Uterus (tissue), 4 donors: Measurements from ENCODE around the gene NIM1K. TPM values are rescaled to one million over a fixed set of nuclear protein-coding genes. Genes with fewer than 3 reads are reported as not detected.
"Not testable (repeated sequence)": the region's sequence is repeated elsewhere in the genome, so short reads cannot be mapped to it uniquely, and the experiment has no call there.

ENCODE experiments used
- DNase-seq, 2 donors: peaks; one replicate each; pipeline ENCODE4 v3.0.0-alpha.2; 2019 to 2020
- H3K27ac ChIP-seq, 2 donors: fragments of 200-600 bp; sonication (generic); 1 replicate in 1 of 2; 2 replicates in 1 of 2; pipeline ENCODE4 v1.5.1; 2016 to 2018
- H3K27me3 ChIP-seq, 2 donors: fragments of 200-600 bp; sonication (generic); one replicate each; pipeline ENCODE4 v1.5.1; 2018 to 2019; ENCODE audit warnings: control low read depth in 1 of 2
- H3K36me3 ChIP-seq, 2 donors: fragments of 200-600 bp; sonication (generic); one replicate each; pipeline ENCODE4 v1.5.1; 2019; ENCODE audit warnings: control low read depth in 1 of 2
- H3K4me1 ChIP-seq, 2 donors: fragments of 200-600 bp; sonication (generic); one replicate each; pipeline ENCODE4 v1.5.1; 2018 to 2019; ENCODE audit warnings: control low read depth in 1 of 2
- H3K4me3 ChIP-seq, 2 donors: fragments of 200-600 bp; sonication (generic); 1 replicate in 1 of 2; 2 replicates in 1 of 2; pipeline ENCODE4 v1.5.1; 2018 to 2019; ENCODE audit warnings: mild to moderate bottlenecking in 1 of 2
- H3K9me3 ChIP-seq, 2 donors: fragments of 200-600 bp; sonication (generic); one replicate each; pipeline ENCODE4 v1.5.1; 2019; ENCODE audit warnings: control low read depth in 1 of 2
- POLR2A ChIP-seq, 2 donors: fragments of 450-650 bp; IDR thresholded peaks; one replicate each; pipeline ENCODE4 v1.6.1; 2016; ENCODE audit warnings: antibody characterized with exemption in 2 of 2, mild to moderate bottlenecking in 1 of 2, moderate library complexity in 1 of 2
- intact Hi-C: fragments of 100-400 bp; cut with DNase I; formaldehyde crosslinking; loops from one replicate; pipeline ENCODE4 v1.15.1; 2023; ENCODE audit warnings: low total_unique reads
- small RNA-seq: library from RNA; depleted of rRNA; stranded (forward); fragments of <200 nt; gene quantifications from one replicate; pipeline ENCODE3, GENCODE V24; 2016
- total RNA-seq, 4 donors: library from RNA; depleted of rRNA in 3 of 4; stranded (reverse); fragments of >200 nt in 3 of 4; gene quantifications; one replicate each; pipeline versions ENCODE4 v1.1.0 to v1.2.4, GENCODE V29; 2014 to 2023
- TF ChIP-seq, protein P1 (sequence below), 4 experiments: fragments of 200-600 bp in 2 of 4; fragments of 450-650 bp in 2 of 4; sonication (generic) in 2 of 4; IDR thresholded peaks; one replicate each; pipeline ENCODE4 v1.5.1; 2016 to 2019; ENCODE audit warnings: antibody characterized with exemption in 4 of 4, mild to moderate bottlenecking in 2 of 4, moderate library complexity in 1 of 4
- donor health status: DM: yes; HTN: yes; CAD: no.

Gene NIM1K
- total RNA-seq, 4 donors from 2014 or later, result 0.26 to 0.79 (median 0.35) TPM; not detected in 1

DNA sequence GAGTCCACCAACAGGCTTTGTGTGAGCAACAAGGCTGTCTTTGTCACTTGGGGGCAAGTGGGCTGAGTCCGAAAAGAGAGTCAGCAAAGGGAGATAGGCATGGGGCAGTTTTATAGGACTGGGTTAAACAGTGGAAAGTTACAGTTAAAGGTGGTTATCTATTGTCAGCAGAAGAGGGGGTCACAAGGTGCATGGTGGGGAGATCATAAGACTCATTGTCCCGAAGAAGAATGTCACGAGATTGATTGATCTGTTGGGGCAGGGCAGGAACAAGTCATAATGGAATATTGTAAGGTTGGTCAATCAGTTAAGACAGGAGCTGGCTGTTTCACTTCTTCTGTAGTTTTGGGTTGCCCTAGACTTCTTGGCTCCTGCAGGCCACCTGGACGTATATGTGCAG, 128.8 kb downstream of the NIM1K start:
- intact Hi-C loops, result no loop called here
- Histone ChIP-seq H3K27me3 (no peaks in the 10 kb centered on the region), H3K27ac (no peak overlapping the region), H3K9me3 (no peaks in the 10 kb centered on the region), H3K36me3 (no peaks in the 10 kb centered on the region), H3K4me1 (no peaks in the 10 kb centered on the region), H3K4me3 (no peak overlapping the region)
- TF ChIP-seq POLR2A (IDR thresholded peaks at IDR 0.05), result no peak
- TF ChIP-seq, protein P1, sequence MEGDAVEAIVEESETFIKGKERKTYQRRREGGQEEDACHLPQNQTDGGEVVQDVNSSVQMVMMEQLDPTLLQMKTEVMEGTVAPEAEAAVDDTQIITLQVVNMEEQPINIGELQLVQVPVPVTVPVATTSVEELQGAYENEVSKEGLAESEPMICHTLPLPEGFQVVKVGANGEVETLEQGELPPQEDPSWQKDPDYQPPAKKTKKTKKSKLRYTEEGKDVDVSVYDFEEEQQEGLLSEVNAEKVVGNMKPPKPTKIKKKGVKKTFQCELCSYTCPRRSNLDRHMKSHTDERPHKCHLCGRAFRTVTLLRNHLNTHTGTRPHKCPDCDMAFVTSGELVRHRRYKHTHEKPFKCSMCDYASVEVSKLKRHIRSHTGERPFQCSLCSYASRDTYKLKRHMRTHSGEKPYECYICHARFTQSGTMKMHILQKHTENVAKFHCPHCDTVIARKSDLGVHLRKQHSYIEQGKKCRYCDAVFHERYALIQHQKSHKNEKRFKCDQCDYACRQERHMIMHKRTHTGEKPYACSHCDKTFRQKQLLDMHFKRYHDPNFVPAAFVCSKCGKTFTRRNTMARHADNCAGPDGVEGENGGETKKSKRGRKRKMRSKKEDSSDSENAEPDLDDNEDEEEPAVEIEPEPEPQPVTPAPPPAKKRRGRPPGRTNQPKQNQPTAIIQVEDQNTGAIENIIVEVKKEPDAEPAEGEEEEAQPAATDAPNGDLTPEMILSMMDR (IDR thresholded peaks at IDR 0.05), result no peak
- no peak for DNase-seq

DNA sequence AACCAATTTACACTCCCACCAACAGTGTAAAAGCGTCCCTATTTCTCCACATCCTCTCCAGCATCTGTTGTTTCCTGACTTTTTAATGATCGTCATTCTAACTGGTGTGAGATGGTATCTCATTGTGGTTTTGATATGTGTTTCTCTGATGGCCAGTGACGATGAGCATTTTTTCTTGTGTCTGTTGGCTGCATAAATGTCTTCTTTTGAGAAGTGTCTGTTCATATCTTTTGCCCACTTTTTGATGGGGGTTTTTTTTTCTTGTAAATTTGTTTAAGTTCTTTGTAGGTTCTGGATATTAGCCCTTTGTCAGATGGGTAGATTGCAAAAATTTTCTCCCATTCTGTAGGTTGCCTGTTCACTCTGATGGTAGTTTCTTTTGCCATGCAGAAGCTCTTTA, 131.5 kb downstream of the NIM1K start:
- H3K4me1 ChIP-seq, H3K36me3 ChIP-seq, intact Hi-C loops, H3K9me3 ChIP-seq, H3K27ac ChIP-seq, H3K27me3 ChIP-seq, H3K4me3 ChIP-seq, DNase-seq: not testable (repeated sequence)

GRCh38 chr5:43325624-43326023, 133.6 kb downstream of the NIM1K start:
- H3K27me3 ChIP-seq, H3K9me3 ChIP-seq, H3K4me1 ChIP-seq, H3K4me3 ChIP-seq, intact Hi-C loops, DNase-seq, H3K36me3 ChIP-seq, H3K27ac ChIP-seq: not testable (repeated sequence)

Small RNA genes lying within 50 kb of the gene (small RNA-seq; reads per million reads assigned to genes)
- gene AC106800.4, result not detected

Other genes starting within 250 kb of the NIM1K start
- gene ANXA2R, start 151.9 kb upstream of the NIM1K start, total RNA-seq, result 10 to 100 TPM in 2 of 4 donors, 1 to 10 TPM in 2; 2.4 to 62.8 (median 8.5) TPM
- gene ZNF131, start 71.3 kb upstream of the NIM1K start, total RNA-seq, result 10 to 100 TPM; 28.2 to 75.4 (median 45.7) TPM
- gene HMGCS1, start 121.2 kb downstream of the NIM1K start, total RNA-seq, result 100 to 1,000 TPM in 1 of 4 donors, 10 to 100 TPM in 2, 1 to 10 TPM in 1; 3.8 to 113 (median 25.4) TPM
- 1 to 10 TPM in 3 of 4 donors, under 1 TPM in 1; under 0.01 to 4.1 (median 2.1) TPM for gene CCL28, start 220.2 kb downstream of the NIM1K start, total RNA-seq